ENCODE data around the gene CCDC51.

The CCDC51 gene

GRCh38 chr3:48422681-48423080 lies 17.2 kb downstream of the CCDC51 start:
- no peak overlapping the region for H3K27ac ChIP-seq (ENCODE audit: low read depth, low read length)
- H3K36me3 ChIP-seq (ENCODE audit: low read length) = no peaks in the 10 kb centered on the region
- no peaks in the 10 kb centered on the region for H3F3A ChIP-seq (ENCODE audit: insufficient read depth)
- no peaks in the 10 kb centered on the region for H3K27me3 ChIP-seq (ENCODE audit: low read length)
- H3K9ac ChIP-seq (ENCODE audit: low read length) = no peak overlapping the region
- no peaks in the 10 kb centered on the region for H4K20me1 ChIP-seq (ENCODE audit: low read depth, low read length)
- H3K9me3 ChIP-seq (ENCODE audit: insufficient read depth, low read length) = no peaks in the 10 kb centered on the region
- TF ChIP-seq EZH2phosphoT487 (conservative IDR thresholded peaks at IDR 0.05; ENCODE audit: low read length) (no peak), CTCF (IDR thresholded peaks at IDR 0.05; ENCODE audit: insufficient read depth, low read length, poor library complexity, severe bottlenecking) (no peak)
- no peaks in the 10 kb centered on the region for H3K79me2 ChIP-seq (ENCODE audit: insufficient read depth, low read length)
- no peak overlapping the region for H3K4me3 ChIP-seq (ENCODE audit: insufficient read depth, low read length, poor library complexity, severe bottlenecking)
- H2AFZ ChIP-seq (ENCODE audit: low read depth, low read length, severe bottlenecking) = no peak overlapping the region
- no peaks in the 10 kb centered on the region for H3K9me2 ChIP-seq (replicated peaks; ENCODE audit: insufficient read depth, low read length)
- H3K4me2 ChIP-seq (ENCODE audit: low read depth, low read length, poor library complexity, severe bottlenecking) = no peak overlapping the region

GRCh38 chr3:48422272-48422671 lies 17.6 kb downstream of the CCDC51 start:
- no peaks in the 10 kb centered on the region for H3K9me2 ChIP-seq (replicated peaks; ENCODE audit: insufficient read depth, low read length)
- no peaks in the 10 kb centered on the region for H3K27me3 ChIP-seq (ENCODE audit: low read length)
- no peaks in the 10 kb centered on the region for H3K36me3 ChIP-seq (ENCODE audit: low read length)
- no peaks in the 10 kb centered on the region for H3F3A ChIP-seq (ENCODE audit: insufficient read depth)
- no peak overlapping the region for H3K4me2 ChIP-seq (ENCODE audit: low read depth, low read length, poor library complexity, severe bottlenecking)
- H2AFZ ChIP-seq (ENCODE audit: low read depth, low read length, severe bottlenecking) = no peak overlapping the region
- no peaks in the 10 kb centered on the region for H3K79me2 ChIP-seq (ENCODE audit: insufficient read depth, low read length)
- no peak overlapping the region for H3K27ac ChIP-seq (ENCODE audit: low read depth, low read length)
- TF ChIP-seq EZH2phosphoT487 (conservative IDR thresholded peaks at IDR 0.05; ENCODE audit: low read length) = no peak
- peak; percentile 24 for TF ChIP-seq CTCF (IDR thresholded peaks at IDR 0.05; ENCODE audit: insufficient read depth, low read length, poor library complexity, severe bottlenecking)
- no peak overlapping the region for H3K9ac ChIP-seq (ENCODE audit: low read length)
- no peaks in the 10 kb centered on the region for H3K9me3 ChIP-seq (ENCODE audit: insufficient read depth, low read length)
- H4K20me1 ChIP-seq (ENCODE audit: low read depth, low read length) = no peaks in the 10 kb centered on the region
- H3K4me3 ChIP-seq (ENCODE audit: insufficient read depth, low read length, poor library complexity, severe bottlenecking) = no peak overlapping the region

- no peak for TF ChIP-seq EZH2phosphoT487 (conservative IDR thresholded peaks at IDR 0.05; ENCODE audit: low read length)
- no peak for TF ChIP-seq CTCF (IDR thresholded peaks at IDR 0.05; ENCODE audit: insufficient read depth, low read length, poor library complexity, severe bottlenecking)
- Histone ChIP-seq H3K36me3 (ENCODE audit: low read length) (no peaks in the 10 kb centered on the region), H3K27me3 (ENCODE audit: low read length) (no peaks in the 10 kb centered on the region), H3F3A (ENCODE audit: insufficient read depth) (no peaks in the 10 kb centered on the region), H3K4me3 (ENCODE audit: insufficient read depth, low read length, poor library complexity, severe bottlenecking) (no peak overlapping the region), H3K27ac (ENCODE audit: low read depth, low read length) (no peak overlapping the region), H3K9me2 (replicated peaks; ENCODE audit: insufficient read depth, low read length) (no peaks in the 10 kb centered on the region), H2AFZ (ENCODE audit: low read depth, low read length, severe bottlenecking) (no peak overlapping the region), H3K4me2 (ENCODE audit: low read depth, low read length, poor library complexity, severe bottlenecking) (no peak overlapping the region), H3K9me3 (ENCODE audit: insufficient read depth, low read length) (no peaks in the 10 kb centered on the region), H4K20me1 (ENCODE audit: low read depth, low read length) (no peaks in the 10 kb centered on the region), H3K9ac (ENCODE audit: low read length) (no peak overlapping the region), H3K79me2 (ENCODE audit: insufficient read depth, low read length) (no peaks in the 10 kb centered on the region)
These were observed 19.4 kb downstream of the CCDC51 start for GRCh38 chr3:48420561-48420960.

All from SU-DHL-6 (cell line).